Choroid plexus epithelial cell (primary cell): ENCODE measurements around the gene CDHR4.

ENCODE experiments used
- DNase-seq: peaks from one replicate; pipeline ENCODE4 v3.0.0-alpha.2; 2010; ENCODE audit warnings: low read depth
- H3K4me3 ChIP-seq: 2 replicates; pipeline ENCODE4 v1.5.1; 2011; ENCODE audit warnings: low read depth, mild to moderate bottlenecking, control low read depth, low read length, moderate library complexity
- CTCF ChIP-seq: conservative IDR thresholded peaks from 2 replicates; pipeline ENCODE4 v1.5.1; 2011; ENCODE audit warnings: low read depth, mild to moderate bottlenecking, control low read depth, inconsistent platforms, low read length, moderate library complexity

The CDHR4 gene

GRCh38 chr3:49792371-49793150 lies 7.1 kb downstream of the CDHR4 start:
- TF ChIP-seq CTCF: no peak
- no peak overlapping the region for H3K4me3 ChIP-seq
- DNase-seq: no peak

- TF ChIP-seq CTCF: no peak
- DNase-seq: no peak
- H3K4me3 ChIP-seq: no peak overlapping the region
These were observed 8.1 kb downstream of the CDHR4 start for GRCh38 chr3:49791571-49791970.

- DNase-seq: no peak
These were observed 8.9 kb downstream of the CDHR4 start for GRCh38 chr3:49790626-49791411.

GRCh38 chr3:49788056-49788455 lies 11.6 kb downstream of the CDHR4 start:
- no peak overlapping the region for H3K4me3 ChIP-seq
- DNase-seq: no peak
- no peak for TF ChIP-seq CTCF

More at GRCh38 chr3:49790626-49791411, 8.9 kb downstream of the CDHR4 start:
- no peak overlapping the region for H3K4me3 ChIP-seq
- TF ChIP-seq CTCF: no peak

GRCh38 chr3:49787536-49787935 lies 12.1 kb downstream of the CDHR4 start:
- no peak for DNase-seq
- TF ChIP-seq CTCF: no peak
- no peak overlapping the region for H3K4me3 ChIP-seq

GRCh38 chr3:49787182-49787464 lies 12.6 kb downstream of the CDHR4 start:
- H3K4me3 ChIP-seq: no peak overlapping the region
- TF ChIP-seq CTCF: no peak
- no peak for DNase-seq
